HepG2 (cell line): ENCODE measurements around the gene CCDC183. TPM values are rescaled to one million over a fixed set of nuclear protein-coding genes. Genes with fewer than 3 reads are reported as not detected.

Source experiments
- ATAC-seq: fragments of 200-7000 bp; cut with Tn5 transposase; 3 replicates; pipeline ENCODE4 v1.9.1; 2020; ENCODE audit warnings: mild to moderate bottlenecking, moderate library complexity
- BruUV-seq: library from RNA; stranded (reverse); fragments of 400-500 nt; replicated peaks from 2 replicates; lab custom pipeline; 2021; lab: Mats Ljungman, UMichigan
- CTCF ChIA-PET: fragments of 300-600 bp; formaldehyde crosslinking; extraction: SDS; loops from one replicate; lab custom pipeline; 2021; ENCODE audit warnings: low total read pairs, inconsistent platforms, low intra/inter-chr PET ratio; lab: Yijun Ruan, JAX
- POLR2A ChIA-PET: fragments of 350-600 bp; sonication (Branson Sonifier 250); formaldehyde crosslinking; loops from one replicate; lab custom pipeline; 2020; ENCODE audit warnings: antibody characterized with exemption, inconsistent platforms; lab: Yijun Ruan, JAX
- DNase-seq: peaks from one replicate; pipeline ENCODE4 v3.0.0-alpha.2; 2015; ENCODE audit warnings: low spot score
- FAIRE-seq: peaks from 3 replicates; lab custom pipeline; 2011; peaks lifted over from hg19 to GRCh38; lab: Jason Lieb, UNC
- H2AFZ ChIP-seq: one replicate; pipeline ENCODE4 v1.6.1; 2011; ENCODE audit warnings: low read length, inconsistent platforms
- H3K27ac ChIP-seq: fragments of 300-600 bp; 3 replicates; pipeline ENCODE4 v1.8.0; 2011; ENCODE audit warnings: mixed run types, mild to moderate bottlenecking, mixed read lengths, low read length, inconsistent platforms; ENCODE audit not compliant: insufficient read depth; ENCODE audit errors: extremely low read length
- H3K27me3 ChIP-seq, 2 experiments: fragments of 200-600 bp in 1 of 2; 2 replicates in 1 of 2; 3 replicates in 1 of 2; pipeline versions ENCODE4 v1.6.0 to v1.8.0; 2011; ENCODE audit warnings: low read length in 2 of 2, mild to moderate bottlenecking in 2 of 2, moderate library complexity in 2 of 2, inconsistent platforms in 1 of 2; ENCODE audit not compliant: insufficient read depth in 2 of 2, control insufficient read depth in 1 of 2
- H3K36me3 ChIP-seq, 2 experiments: fragments of 200-600 bp in 1 of 2; replicated peaks in 1 of 2; 2 replicates in 1 of 2; 3 replicates in 1 of 2; pipeline versions ENCODE4 v1.5.1 to v1.8.0; 2011; ENCODE audit warnings: low read length in 2 of 2, inconsistent platforms in 1 of 2; ENCODE audit not compliant: insufficient read depth in 2 of 2, control insufficient read depth in 1 of 2
- H3K4me1 ChIP-seq: 2 replicates; pipeline ENCODE4 v1.5.1; 2012; ENCODE audit warnings: low read length, inconsistent platforms; ENCODE audit not compliant: insufficient read depth
- H3K4me2 ChIP-seq: 2 replicates; pipeline ENCODE4 v1.6.0; 2011; ENCODE audit warnings: low read depth, low read length, inconsistent platforms
- H3K4me3 ChIP-seq, 3 experiments: fragments of 200-600 bp in 1 of 3; sonication (generic), shearing (Covaris generic) in 1 of 3; replicated peaks in 1 of 3; 2 replicates each; pipeline ENCODE4 v1.5.1; 2011 to 2016; ENCODE audit warnings: low read length in 3 of 3, inconsistent platforms in 2 of 3, low read depth in 2 of 3, mild to moderate bottlenecking in 2 of 3, control low read depth in 1 of 3, mixed read lengths in 1 of 3; ENCODE audit not compliant: insufficient read depth in 1 of 3
- H3K79me2 ChIP-seq: one replicate; pipeline ENCODE4 v1.6.1; 2011; ENCODE audit warnings: low read length, inconsistent platforms; ENCODE audit not compliant: insufficient read depth
- H3K9ac ChIP-seq: 2 replicates; pipeline ENCODE4 v1.6.0; 2011; ENCODE audit warnings: mild to moderate bottlenecking, low read depth, low read length, inconsistent platforms; ENCODE audit not compliant: insufficient read depth
- H3K9me3 ChIP-seq: 2 replicates; pipeline ENCODE4 v1.5.1; 2012; ENCODE audit warnings: mild to moderate bottlenecking, low read length
- H4K20me1 ChIP-seq: 2 replicates; pipeline ENCODE4 v1.6.0; 2011; ENCODE audit warnings: inconsistent platforms, mild to moderate bottlenecking, low read length, moderate library complexity; ENCODE audit not compliant: insufficient read depth
- ATRX ChIP-seq: sonication (generic); formaldehyde crosslinking; IDR thresholded peaks from 2 replicates; pipeline ENCODE4 v1.4.0; 2020; ENCODE audit warnings: missing genetic modification reagents, borderline replicate concordance
- BHLHE40 ChIP-seq: IDR thresholded peaks from 2 replicates; pipeline ENCODE4 v1.6.1; 2011; ENCODE audit warnings: low read length, improper control_type of control experiment
- DMAP1 ChIP-seq: IDR thresholded peaks from 2 replicates; pipeline ENCODE4 v1.6.1; 2016
- PHF8 ChIP-seq: sonication (generic); formaldehyde crosslinking; IDR thresholded peaks from 2 replicates; pipeline ENCODE4 v1.5.0; 2020; ENCODE audit warnings: missing genetic modification reagents
- RARA ChIP-seq: IDR thresholded peaks from 2 replicates; pipeline ENCODE4 v1.6.1; 2016; ENCODE audit warnings: missing genetic modification reagents, missing compliant biosample characterization
- TARDBP ChIP-seq: sonication (generic); formaldehyde crosslinking; IDR thresholded peaks from 2 replicates; pipeline ENCODE4 v1.8.0; 2022; ENCODE audit warnings: mild to moderate bottlenecking, missing genetic modification reagents
- ZBTB44 ChIP-seq: sonication (generic); formaldehyde crosslinking; IDR thresholded peaks from 2 replicates; pipeline ENCODE4 v1.4.0; 2020; ENCODE audit warnings: missing genetic modification reagents
- ZMYM3 ChIP-seq: sonication (generic); formaldehyde crosslinking; IDR thresholded peaks from 2 replicates; pipeline ENCODE4 v1.5.1; 2020; ENCODE audit warnings: mild to moderate bottlenecking, missing genetic modification reagents
- ZNF563 ChIP-seq: sonication (generic); formaldehyde crosslinking; IDR thresholded peaks from 2 replicates; pipeline ENCODE4 v1.8.0; 2022; ENCODE audit warnings: mild to moderate bottlenecking, moderate library complexity, missing genetic modification reagents
- ZNF660 ChIP-seq: sonication (generic); formaldehyde crosslinking; IDR thresholded peaks from 2 replicates; pipeline ENCODE4 v1.5.1; 2020; ENCODE audit warnings: mild to moderate bottlenecking, low read depth, missing genetic modification reagents, borderline replicate concordance
- ZNF768 ChIP-seq: sonication (generic); formaldehyde crosslinking; IDR thresholded peaks from 2 replicates; pipeline ENCODE4 v1.4.0; 2020; ENCODE audit warnings: missing genetic modification reagents
- WGBS: methylation state at CpG from one replicate; pipeline ENCODE4 v1.1.6; 2017; ENCODE audit warnings: low lambda C conversion rate; 5-methylcytosine and 5-hydroxymethylcytosine counted together
- in situ Hi-C: cut with HindIII; loops from 2 replicates; pipeline ENCODE4 v1.10.0; 2017; ENCODE audit warnings: low pct_unique_long_range_greater_than_20kb; ENCODE audit not compliant: extremely low pct_ligation_motif_present
- intact Hi-C: fragments of 100-400 bp; cut with micrococcal nuclease; formaldehyde crosslinking; loops from one replicate; pipeline ENCODE4 v1.10.0; 2022; ENCODE audit not compliant: unreplicated experiment
- polyA plus RNA-seq, 8 experiments: library from polyadenylated mRNA; depleted of rRNA in 3 of 8; stranded (reverse) in 7 of 8; unstranded in 1 of 8; fragments of >200 nt; fragmentation: Illumina TruSeq in 4 of 8; extraction: Trizol in 4 of 8; gene quantifications; 2 replicates each; pipeline versions ENCODE4 v1.2.1 to v1.2.3, GENCODE V29; 2011 to 2016; ENCODE audit warnings: low read depth in 4 of 8, missing spikeins in 1 of 8, mixed read lengths in 1 of 8; ENCODE audit not compliant: insufficient read depth in 1 of 8
- total RNA-seq, 5 experiments: library from RNA; depleted of rRNA; stranded (reverse); fragments of >200 nt; fragmentation: Illumina TruSeq; extraction: Trizol; gene quantifications; 2 replicates each; pipeline ENCODE4 v1.2.3, GENCODE V29; 2016; ENCODE audit warnings: low read depth in 1 of 5
- TF ChIP-seq, protein P1 (sequence below): IDR thresholded peaks from 2 replicates; pipeline ENCODE4 v1.6.1; 2016

The CCDC183 gene
- total and polyA plus RNA-seq, 2 of the 13 experiments (the other 11 are each of a cell fraction or from before 2014, with no cell fraction given) = 5.0 to 66.4 TPM

- TF ChIP-seq, protein P1, sequence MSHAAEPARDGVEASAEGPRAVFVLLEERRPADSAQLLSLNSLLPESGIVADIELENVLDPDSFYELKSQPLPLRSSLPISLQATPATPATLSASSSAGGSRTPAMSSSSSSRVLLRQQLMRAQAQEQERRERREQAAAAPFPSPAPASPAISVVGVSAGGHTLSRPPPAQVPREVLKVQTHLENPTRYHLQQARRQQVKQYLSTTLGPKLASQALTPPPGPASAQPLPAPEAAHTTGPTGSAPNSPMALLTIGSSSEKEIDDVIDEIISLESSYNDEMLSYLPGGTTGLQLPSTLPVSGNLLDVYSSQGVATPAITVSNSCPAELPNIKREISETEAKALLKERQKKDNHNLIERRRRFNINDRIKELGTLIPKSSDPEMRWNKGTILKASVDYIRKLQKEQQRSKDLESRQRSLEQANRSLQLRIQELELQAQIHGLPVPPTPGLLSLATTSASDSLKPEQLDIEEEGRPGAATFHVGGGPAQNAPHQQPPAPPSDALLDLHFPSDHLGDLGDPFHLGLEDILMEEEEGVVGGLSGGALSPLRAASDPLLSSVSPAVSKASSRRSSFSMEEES (CRISPR knock-in tag) = no peak
- TF ChIP-seq ZNF563 (CRISPR knock-in tag) = no peak
- no peak for TF ChIP-seq ZNF660
- no peak for TF ChIP-seq TARDBP (CRISPR knock-in tag)
- no peak for TF ChIP-seq ZBTB44 (CRISPR knock-in tag)
These were observed 42.6 kb upstream of the CCDC183 start (continued) for GRCh38 chr9:136753371-136754058.

GRCh38 chr9:136754059-136754572 lies 42.0 kb upstream of the CCDC183 start:
- WGBS = 0% methylated on average over 1 of the region's 17 CpGs
- BruUV-seq = no TSS peak
- ATAC-seq = no peak

More at GRCh38 chr9:136754059-136754572, 42.0 kb upstream of the CCDC183 start:
- no peak overlapping the region for H3K27ac ChIP-seq
- FAIRE-seq (no peak), DNase-seq (no peak)
- no peaks in the 10 kb centered on the region for H3K36me3 ChIP-seq
- in situ Hi-C loops (no loop called here), intact Hi-C loops (no loop called here)
- H3K79me2 ChIP-seq = no peaks in the 10 kb centered on the region
- H4K20me1 ChIP-seq = no peaks in the 10 kb centered on the region
- no peak overlapping the region for H3K4me3 ChIP-seq
- TF ChIP-seq PHF8 (CRISPR knock-in tag) = no peak
- peak; percentile 30; the same call in 1 of the 2 replicates for TF ChIP-seq DMAP1 (CRISPR knock-in tag)
- TF ChIP-seq BHLHE40 = peak; percentile 73
- TF ChIP-seq RARA (CRISPR knock-in tag) = no peak
- peak; percentile 58; the same call in 1 of the 2 replicates for TF ChIP-seq ZNF768 (CRISPR knock-in tag)
- 0 out of 2 replicates have a peak, but pooled peaks have one; percentile 14 for TF ChIP-seq ZMYM3 (CRISPR knock-in tag)
- no peak for TF ChIP-seq ATRX (CRISPR knock-in tag)
- ChIA-PET POLR2A (interaction anchor here (0.8 kb wide), 1 partner anchor 26 kb away, joined by 3 read pairs; no protein-coding TSS in a partner anchor), CTCF (no interaction called here)
- no peak overlapping the region for H3K4me2 ChIP-seq
- H3K9me3 ChIP-seq = peaks cover 15% of the 10 kb centered on the region
- H3K9ac ChIP-seq = no peak overlapping the region
- no peak overlapping the region for H2AFZ ChIP-seq
- peaks cover 12% of the 10 kb centered on the region; the same call in 1 of the 2 replicates for H3K4me1 ChIP-seq
- H3K27me3 ChIP-seq = peaks cover 11 to 48% of the 10 kb centered on the region in 2 experiments; a peak in 4 of 5 replicates
